RKO (cell line): ENCODE measurements around the gene SF3B4.
A peak's percentile ranks its signal among the peaks of the same experiment; 100 is the strongest.
"Not testable (repeated sequence)": the region's sequence is repeated elsewhere in the genome, so short reads cannot be mapped to it uniquely, and the experiment has no call there.

Experiments
- DNase-seq: peaks from one replicate; pipeline ENCODE4 v3.0.0-alpha.2; 2016; ENCODE audit warnings: low spot score

SF3B4 gene

DNA sequence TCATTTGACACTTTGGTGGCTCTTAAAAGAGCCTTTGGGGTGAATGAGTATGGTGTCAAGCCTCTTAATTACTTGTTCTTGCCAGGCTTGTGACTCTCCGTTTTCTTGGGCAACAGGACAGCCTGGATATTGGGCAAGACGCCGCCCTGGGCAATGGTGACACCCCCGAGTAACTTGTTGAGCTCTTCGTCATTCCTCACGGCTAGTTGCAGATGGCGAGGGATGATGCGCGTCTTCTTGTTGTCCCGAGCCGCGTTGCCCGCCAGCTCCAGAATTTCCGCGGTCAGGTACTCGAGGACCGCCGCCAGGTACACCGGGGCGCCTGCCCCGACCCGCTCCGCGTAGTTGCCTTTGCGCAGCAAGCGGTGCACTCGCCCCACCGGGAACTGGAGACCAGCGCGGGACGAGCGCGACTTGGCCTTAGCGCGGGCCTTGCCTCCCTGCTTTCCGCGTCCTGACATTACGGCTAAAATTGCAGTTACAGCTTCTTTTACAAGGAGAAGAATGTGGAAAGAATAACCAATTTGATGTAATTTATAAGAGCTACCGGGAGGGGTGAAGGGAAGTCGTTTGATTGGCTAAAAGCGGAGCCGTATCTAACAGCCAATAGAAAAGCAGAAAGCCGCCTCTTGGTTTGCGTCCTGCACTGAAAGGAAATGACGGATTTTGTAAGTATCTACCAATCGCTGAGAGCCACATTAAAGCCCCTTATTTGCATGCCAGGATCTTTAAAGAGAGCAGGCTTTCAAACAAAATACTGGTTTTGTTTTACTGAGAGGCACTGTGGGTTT lies 40.0 kb downstream of the SF3B4 start:
- DNase-seq: peak; percentile 99

GRCh38 chr1:149887196-149887455 lies 40.5 kb downstream of the SF3B4 start:
- not testable (repeated sequence) for DNase-seq

- peak; percentile 100 for DNase-seq
Measured at GRCh38 chr1:149886396-149887195, 41.0 kb downstream of the SF3B4 start.

GRCh38 chr1:149886121-149886395 lies 41.5 kb downstream of the SF3B4 start:
- DNase-seq: peak; percentile 13

DNA sequence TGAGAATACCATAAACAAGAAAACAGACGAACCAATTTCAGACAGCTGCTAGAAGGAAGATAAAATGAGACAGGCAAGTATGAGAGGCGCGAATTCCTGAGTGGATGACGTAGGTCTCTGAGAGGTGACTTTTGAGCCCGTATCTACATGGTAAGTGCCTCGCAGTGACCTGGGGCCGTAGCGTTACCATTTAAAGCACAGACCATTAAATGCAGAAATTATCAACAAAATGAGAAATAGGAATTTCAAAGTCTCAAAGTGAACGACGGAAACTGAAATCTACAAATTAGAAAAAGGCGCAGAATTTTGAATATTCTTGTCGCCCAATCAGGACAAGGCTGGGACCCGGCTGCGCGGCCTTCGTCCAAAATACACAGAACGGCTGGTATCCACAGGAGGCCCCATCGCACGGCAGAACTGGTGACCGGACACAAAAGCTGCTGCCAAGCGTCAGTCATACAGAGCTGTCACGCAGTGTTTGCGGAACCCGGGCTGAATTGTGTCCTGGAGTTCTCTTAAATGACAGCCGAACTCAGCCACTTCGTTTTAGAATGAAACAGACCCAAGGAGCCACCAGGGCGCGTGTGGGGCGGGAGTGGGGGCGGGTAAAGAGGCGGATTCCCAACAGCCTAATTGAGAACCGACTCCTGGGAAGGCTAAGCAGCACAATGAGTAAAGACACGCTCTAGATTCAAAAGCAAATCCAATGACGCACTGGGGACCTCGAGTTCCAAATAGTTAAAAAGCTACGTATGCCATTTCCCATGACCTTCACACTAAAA lies 42.1 kb downstream of the SF3B4 start:
- DNase-seq: peak; percentile 88

GRCh38 chr1:149884433-149885338 lies 42.9 kb downstream of the SF3B4 start:
- peak; percentile 78 for DNase-seq

DNA sequence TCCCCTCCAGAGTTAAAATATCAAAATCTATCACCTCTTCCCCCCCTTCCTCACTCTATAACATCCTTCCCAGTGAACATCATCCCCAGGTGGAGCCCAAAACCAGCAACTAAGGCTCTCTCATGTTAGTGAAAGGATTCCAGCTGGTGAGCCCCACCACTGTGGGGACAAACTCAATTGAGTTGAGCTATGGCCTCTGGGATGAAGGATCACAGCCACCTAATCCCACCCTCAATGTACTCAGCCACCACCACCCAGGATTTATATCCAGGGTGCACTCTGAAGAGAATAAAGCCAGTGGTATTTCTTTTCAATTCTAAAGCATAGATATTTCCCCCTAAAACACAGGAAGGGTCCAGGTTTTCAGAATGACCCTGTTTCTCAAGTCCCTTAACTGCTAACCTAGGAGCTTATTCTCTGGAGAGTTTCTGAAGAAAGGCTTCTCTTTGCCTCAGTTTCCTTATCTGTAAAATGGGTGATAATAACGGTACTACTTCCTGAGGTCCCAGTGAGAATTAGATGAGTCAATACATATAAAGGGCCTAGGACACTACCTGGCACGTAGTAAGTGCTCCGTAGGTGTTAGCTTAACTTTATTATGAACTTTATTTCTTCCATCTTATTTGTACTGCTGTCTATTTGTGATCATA lies 43.9 kb downstream of the SF3B4 start:
- DNase-seq: no peak

DNA sequence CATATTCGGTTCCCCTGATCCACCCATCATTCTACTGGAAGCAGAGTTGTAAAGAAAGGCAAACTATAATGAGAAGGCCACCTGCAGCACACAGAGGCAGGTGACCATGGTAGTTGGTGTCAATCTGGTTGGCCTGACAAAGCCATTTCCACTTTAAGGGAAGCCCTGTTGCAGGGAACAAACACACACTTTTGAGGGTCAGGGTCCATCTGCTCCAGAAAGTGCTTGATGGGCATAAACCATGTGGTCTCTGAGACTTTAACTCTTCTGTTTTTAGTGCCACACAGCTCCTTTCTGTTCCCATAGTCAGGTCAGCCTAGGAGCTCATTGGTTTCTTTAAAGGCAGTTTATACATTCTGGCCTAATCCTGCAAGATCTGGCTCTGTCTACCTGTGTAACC lies 45.7 kb downstream of the SF3B4 start:
- no peak for DNase-seq

- DNase-seq: no peak
Measured at GRCh38 chr1:149879556-149879955, 48.0 kb downstream of the SF3B4 start.

DNA sequence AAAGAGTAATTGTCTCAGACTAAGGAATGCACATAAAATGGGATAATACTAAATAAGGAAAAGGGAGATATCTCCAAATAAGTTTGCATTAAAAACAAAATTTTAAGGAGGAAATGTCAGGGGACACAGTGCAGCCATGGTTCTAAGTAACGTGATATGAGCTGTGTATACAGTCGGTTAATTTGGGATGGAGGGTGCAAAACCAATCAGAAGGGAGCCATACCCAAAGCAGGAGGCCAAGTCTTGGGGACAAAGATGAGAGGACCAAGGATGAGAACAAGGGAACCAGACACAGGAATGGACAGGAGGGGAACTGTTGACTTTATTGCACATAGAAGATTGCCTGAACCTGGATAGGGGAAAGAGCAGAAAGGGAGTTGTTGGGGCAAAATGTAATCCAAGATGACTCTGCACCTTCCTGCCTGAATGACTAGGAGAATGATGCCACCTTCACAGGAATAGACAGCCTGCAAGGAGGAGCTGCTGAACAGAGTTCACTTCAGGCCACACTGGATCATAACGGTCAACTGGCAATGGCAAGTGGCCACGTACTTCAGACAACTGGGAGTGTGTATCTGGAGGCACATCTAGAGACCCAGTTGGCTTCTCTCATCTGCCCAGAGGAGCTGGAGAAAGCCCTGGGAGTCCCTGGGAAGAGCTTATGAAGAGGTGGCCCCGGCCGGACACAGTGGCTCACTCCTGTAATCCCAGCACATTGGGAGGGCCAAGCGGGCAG lies 50.2 kb downstream of the SF3B4 start:
- DNase-seq: no peak
